K562 (cell line): Measurements from ENCODE around the gene NRXN3. TPM values are rescaled to one million over a fixed set of nuclear protein-coding genes. Genes with fewer than 3 reads are reported as not detected.
A peak's percentile ranks its signal among the peaks of the same experiment; 100 is the strongest.

Source experiments
- ARID4B ChIP-seq: sonication (generic); formaldehyde crosslinking; IDR thresholded peaks from 2 replicates; pipeline ENCODE4 v1.8.0; 2022; ENCODE audit warnings: mild to moderate bottlenecking, missing genetic modification reagents
- CBX5 ChIP-seq: IDR thresholded peaks from 2 replicates; pipeline ENCODE4 v1.6.1; 2014; ENCODE audit warnings: low read depth, borderline replicate concordance
- FOXJ3 ChIP-seq: sonication (generic); formaldehyde crosslinking; IDR thresholded peaks from 2 replicates; pipeline ENCODE4 v1.4.0; 2020; ENCODE audit warnings: mild to moderate bottlenecking, missing genetic modification reagents
- FOXK2 ChIP-seq, 2 experiments: fragments of 450-650 bp; IDR thresholded peaks in 1 of 2; conservative IDR thresholded peaks in 1 of 2; 2 replicates each; pipeline ENCODE4 v1.6.1; 2016; ENCODE audit warnings: low read depth in 2 of 2, mild to moderate bottlenecking in 1 of 2
- HNRNPK ChIP-seq: fragments of 200-400 bp; formaldehyde crosslinking; IDR thresholded peaks from one replicate; pipeline ENCODE4 v1.6.1; 2018; ENCODE audit warnings: mild to moderate bottlenecking, low read depth, low read length; ENCODE audit not compliant: poor library complexity, severe bottlenecking
- USF2 ChIP-seq: sonication (generic); formaldehyde crosslinking; IDR thresholded peaks from 2 replicates; pipeline ENCODE4 v1.5.0; 2020; ENCODE audit warnings: missing genetic modification reagents
- ZC3H8 ChIP-seq: fragments of 450-650 bp; IDR thresholded peaks from 2 replicates; pipeline ENCODE4 v1.6.1; 2017
- polyA plus RNA-seq, 8 experiments: library from polyadenylated mRNA; depleted of rRNA in 4 of 8; stranded (reverse) in 5 of 8; unstranded in 3 of 8; fragments of >200 nt; fragmentation: Nextera tagmentation in 2 of 8; fragmentation: Illumina TruSeq in 1 of 8; extraction: Ambion mirVana in 2 of 8; extraction: Trizol in 1 of 8; gene quantifications; 2 replicates each; pipeline versions ENCODE4 v1.2.1 to v1.2.3, GENCODE V29; 2011 to 2014; ENCODE audit warnings: inconsistent platforms in 1 of 8, missing spikeins in 1 of 8
- total RNA-seq, 7 experiments: library from RNA; depleted of rRNA in 6 of 7; stranded (reverse); fragments of >200 nt in 6 of 7; fragmentation: Illumina TruSeq in 2 of 7; extraction: Trizol in 2 of 7; gene quantifications; 2 replicates each; pipeline versions ENCODE4 v1.2.1 to v1.2.3, GENCODE V29; 2011 to 2021; ENCODE audit warnings: low replicate concordance in 1 of 7
- TF ChIP-seq, protein P1 (sequence below): sonication (generic); formaldehyde crosslinking; IDR thresholded peaks from 2 replicates; pipeline ENCODE4 v1.8.0; 2022; ENCODE audit warnings: missing genetic modification reagents, mild to moderate bottlenecking, moderate library complexity, borderline replicate concordance
- TF ChIP-seq, protein P2 (sequence below): sonication (generic); formaldehyde crosslinking; IDR thresholded peaks from 2 replicates; pipeline ENCODE4 v1.8.1; 2022; ENCODE audit warnings: missing genetic modification reagents

The NRXN3 gene
- total and polyA plus RNA-seq, 9 of the 15 experiments (the other 6 are each of a cell fraction or from before 2014, with no cell fraction given) = 0.09 TPM; not detected in 8

GRCh38 chr14:78598046-78598920 is 428.1 kb downstream of the NRXN3 start (continued):
- TF ChIP-seq FOXK2 (conservative IDR thresholded peaks at IDR 0.05 in 1 of 2, IDR thresholded peaks at IDR 0.05 in 1 of 2; ENCODE audit: low read depth in 2 of 2) (no peak), USF2 (peak; percentile 36; the same call in 1 of the 2 replicates), ZC3H8 (no peak), CBX5 (no peak), ARID4B (no peak), HNRNPK (no peak), FOXJ3 (no peak)
- TF ChIP-seq, protein P1, sequence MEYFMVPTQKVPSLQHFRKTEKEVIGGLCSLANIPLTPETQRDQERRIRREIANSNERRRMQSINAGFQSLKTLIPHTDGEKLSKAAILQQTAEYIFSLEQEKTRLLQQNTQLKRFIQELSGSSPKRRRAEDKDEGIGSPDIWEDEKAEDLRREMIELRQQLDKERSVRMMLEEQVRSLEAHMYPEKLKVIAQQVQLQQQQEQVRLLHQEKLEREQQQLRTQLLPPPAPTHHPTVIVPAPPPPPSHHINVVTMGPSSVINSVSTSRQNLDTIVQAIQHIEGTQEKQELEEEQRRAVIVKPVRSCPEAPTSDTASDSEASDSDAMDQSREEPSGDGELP = no peak
- TF ChIP-seq, protein P2, sequence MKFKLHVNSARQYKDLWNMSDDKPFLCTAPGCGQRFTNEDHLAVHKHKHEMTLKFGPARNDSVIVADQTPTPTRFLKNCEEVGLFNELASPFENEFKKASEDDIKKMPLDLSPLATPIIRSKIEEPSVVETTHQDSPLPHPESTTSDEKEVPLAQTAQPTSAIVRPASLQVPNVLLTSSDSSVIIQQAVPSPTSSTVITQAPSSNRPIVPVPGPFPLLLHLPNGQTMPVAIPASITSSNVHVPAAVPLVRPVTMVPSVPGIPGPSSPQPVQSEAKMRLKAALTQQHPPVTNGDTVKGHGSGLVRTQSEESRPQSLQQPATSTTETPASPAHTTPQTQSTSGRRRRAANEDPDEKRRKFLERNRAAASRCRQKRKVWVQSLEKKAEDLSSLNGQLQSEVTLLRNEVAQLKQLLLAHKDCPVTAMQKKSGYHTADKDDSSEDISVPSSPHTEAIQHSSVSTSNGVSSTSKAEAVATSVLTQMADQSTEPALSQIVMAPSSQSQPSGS = no peak
